HG02884 (cell line): Measurements from ENCODE around the gene ANKRD52.
A peak's percentile ranks its signal among the peaks of the same experiment; 100 is the strongest.
"Not testable (repeated sequence)": the region's sequence is repeated elsewhere in the genome, so short reads cannot be mapped to it uniquely, and the experiment has no call there.

ENCODE experiments used
- ATAC-seq: cut with Tn5 transposase; IDR thresholded peaks from one replicate; pipeline ENCODE4 v1.9.1; 2021; ENCODE audit warnings: mild to moderate bottlenecking, moderate library complexity; ENCODE audit not compliant: unreplicated experiment

ANKRD52 gene

DNA sequence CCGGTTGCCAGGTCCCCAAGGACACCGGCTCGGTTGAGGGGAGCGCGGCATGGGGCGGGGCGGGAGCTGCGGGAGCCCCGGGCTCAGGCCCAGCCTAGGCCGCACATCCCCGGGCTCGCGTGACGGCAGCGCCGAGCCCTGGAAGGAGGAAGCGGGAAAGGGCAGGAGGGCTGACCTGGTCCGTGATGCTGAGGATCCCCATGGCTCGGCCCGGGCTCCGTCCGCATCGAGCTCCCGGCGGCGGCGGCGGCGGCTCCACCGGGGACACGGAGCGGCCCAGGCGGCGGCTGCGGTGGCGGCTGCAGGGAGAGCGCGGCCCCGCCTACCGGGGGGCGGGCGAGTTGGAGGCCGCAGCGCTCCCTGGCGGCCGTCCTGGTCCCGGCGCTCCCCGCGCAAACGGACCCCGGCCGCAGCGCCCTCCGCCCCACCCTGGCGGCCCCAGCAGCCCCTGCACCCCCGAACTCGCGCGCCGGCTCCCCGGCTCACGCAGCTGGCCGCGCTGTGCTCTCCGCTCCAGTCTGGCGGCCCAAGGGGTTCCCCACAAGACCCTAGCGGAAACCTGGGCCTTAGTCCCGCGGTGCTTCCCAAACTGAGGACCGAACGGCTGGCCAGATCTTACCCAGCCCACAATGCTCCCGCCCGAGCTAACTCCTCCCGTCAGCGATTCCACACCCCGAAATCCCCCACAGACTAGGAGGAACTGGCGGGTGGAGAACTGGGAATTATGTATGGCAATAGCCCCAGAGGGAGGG lies at the start of gene ANKRD52:
TSS of gene ANKRD52 (minus strand) at position 317 of the 752 bp plus-strand sequence. CDS start at position 202, 115 bp downstream.
- ATAC-seq: peak; percentile 86

GRCh38 chr12:56307221-56307965 lies 49.2 kb upstream of the ANKRD52 start:
- no peak for ATAC-seq

- no peak for ATAC-seq
These were observed 46.8 kb upstream of the ANKRD52 start for GRCh38 chr12:56304872-56305590.

DNA sequence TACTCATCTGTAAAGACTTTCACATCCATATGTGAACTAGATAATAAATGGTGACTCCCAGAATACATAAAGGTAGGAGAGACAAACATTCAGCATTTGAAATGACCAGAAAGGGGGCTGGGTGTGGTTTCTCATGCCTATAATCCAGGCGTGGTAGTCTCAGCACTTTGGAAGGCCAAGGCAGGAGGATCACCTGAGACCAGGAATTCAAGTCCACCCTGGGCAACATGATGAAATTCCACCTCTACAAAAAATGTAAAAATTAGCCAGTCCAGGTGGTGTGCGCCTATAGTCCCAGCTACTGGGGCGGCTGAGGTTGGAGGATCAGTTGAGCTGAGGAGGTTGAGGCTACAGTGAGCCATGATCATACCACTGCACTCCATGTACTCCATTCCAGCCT lies 46.1 kb upstream of the ANKRD52 start:
- ATAC-seq: no peak

GRCh38 chr12:56300644-56301464 lies 42.7 kb upstream of the ANKRD52 start:
- no peak for ATAC-seq

GRCh38 chr12:56299853-56300643 lies 41.9 kb upstream of the ANKRD52 start, which contains the start of gene CS:
CS (minus strand) TSS chr12:56300330; CDS start chr12:56300201, 129 bp downstream.
- peak; percentile 93 for ATAC-seq

DNA sequence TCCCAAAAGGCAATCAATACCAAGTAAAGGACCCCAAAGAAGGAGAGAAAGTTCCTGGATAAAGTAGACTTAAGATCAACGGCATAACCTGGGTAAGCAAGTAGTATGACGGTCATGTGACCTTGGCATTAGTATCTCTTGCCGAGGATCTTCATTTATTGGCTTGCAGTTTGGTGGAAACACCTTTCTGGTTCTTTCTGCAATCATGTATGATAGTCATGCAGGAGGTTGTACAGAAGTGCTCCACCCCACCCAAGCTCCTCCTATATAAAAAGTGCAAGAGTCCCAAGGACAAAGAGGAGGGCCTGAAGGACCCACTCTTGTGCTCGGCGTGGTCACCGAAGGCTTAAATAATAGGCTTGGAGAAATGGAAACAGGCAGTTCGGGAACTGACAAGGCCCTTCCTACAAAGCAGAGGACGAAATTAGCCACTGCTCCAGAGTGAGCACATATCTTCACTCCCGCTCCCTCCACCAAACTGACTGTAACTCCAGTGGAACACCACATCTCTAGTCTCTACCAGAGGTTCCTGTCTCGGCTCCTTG lies 41.2 kb upstream of the ANKRD52 start:
- ATAC-seq: no peak

DNA sequence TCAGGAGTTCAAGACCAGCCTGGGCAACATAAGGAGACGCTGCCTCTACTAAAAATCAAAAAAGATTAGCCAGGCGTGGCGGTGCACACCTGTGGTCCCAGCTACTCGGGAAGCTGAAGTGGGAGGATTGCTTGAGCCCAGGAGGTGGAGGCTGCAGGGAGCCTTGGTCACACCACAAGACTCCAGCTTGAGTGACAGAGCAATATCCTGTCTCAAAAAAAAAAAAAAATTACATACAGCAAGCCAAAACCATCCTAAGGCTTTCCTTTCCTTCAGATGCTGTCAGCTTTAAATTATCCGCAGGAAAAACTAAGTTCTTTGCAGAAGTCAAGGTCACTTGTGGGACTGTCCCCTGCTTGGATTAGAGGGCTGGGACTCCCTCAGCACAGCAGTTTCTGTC lies 40.6 kb upstream of the ANKRD52 start:
- no peak for ATAC-seq

GRCh38 chr12:56297400-56297799 lies 39.2 kb upstream of the ANKRD52 start:
- no peak for ATAC-seq

- no peak for ATAC-seq
These were observed 38.1 kb upstream of the ANKRD52 start for GRCh38 chr12:56296295-56296694.

- no peak for ATAC-seq
These were observed 35.6 kb upstream of the ANKRD52 start for GRCh38 chr12:56293795-56294194.

DNA sequence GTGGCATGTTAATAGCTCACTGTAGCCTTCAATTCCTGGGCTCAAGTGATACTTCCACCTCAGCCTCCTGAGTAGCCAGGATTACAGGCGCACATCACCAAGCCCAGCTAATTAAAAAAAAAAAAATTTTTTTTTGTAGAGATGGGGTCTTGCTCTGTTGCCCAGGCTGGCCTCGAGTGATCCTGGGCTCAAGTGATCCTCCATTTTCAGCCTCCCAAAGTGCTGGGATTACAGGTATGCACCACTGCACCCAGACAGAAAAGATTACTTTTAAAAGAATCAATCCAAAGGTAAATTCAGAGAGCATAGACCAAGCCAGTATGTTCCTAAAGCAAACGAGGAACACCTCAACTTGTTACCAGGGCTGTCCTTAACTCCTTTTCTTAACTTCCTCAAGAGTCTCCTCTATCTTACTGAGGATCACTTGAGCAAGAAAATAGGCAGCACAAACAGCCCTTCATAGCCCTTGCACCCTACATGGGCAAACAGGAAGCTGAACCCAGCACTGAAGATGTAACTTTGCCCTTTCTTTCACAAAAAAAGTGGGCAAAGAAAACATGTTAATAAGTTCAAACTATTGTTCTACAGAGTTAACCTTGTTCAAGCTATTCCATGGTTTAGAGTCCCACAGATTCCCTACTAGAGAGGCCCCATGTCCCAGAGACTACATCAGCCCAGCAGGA lies 30.7 kb upstream of the ANKRD52 start:
- no peak for ATAC-seq

DNA sequence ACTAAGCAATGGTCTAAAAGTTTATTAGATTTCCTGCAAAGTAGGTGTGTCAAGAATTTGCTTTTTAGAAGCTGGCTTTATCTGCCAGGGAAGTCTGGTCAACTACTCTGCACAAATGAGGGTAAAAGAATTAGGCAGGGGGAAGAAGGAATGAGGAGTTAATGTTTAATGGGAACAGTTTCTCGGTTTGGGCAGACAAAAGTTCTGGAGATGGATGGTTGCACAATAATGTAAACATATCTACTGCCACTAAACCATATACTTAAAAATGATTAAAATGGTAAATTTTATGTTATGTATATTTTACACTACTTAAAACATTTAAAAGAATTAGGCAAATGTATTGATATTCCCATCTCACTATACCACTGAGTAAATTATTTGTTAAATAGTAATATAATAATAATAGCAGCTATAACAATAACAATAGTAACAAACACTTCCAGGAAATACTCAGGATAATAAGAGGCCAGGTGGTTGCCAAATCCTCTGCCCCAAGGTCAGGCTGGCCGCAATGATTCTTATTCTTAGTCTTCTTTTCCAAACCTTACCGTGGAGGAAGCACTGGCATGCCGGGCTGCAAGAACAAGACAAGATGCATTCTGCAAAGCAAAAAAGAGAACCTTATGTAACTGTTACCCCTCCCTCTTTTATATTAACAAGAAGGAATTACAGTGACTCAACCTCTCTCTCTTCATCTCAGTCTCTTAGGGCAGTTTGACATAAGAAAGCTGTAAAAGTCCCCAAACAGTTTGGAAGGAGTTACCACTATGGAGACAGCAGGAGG lies 28.1 kb upstream of the ANKRD52 start:
- no peak for ATAC-seq

GRCh38 chr12:56284263-56284662 lies 26.1 kb upstream of the ANKRD52 start:
- not testable (repeated sequence) for ATAC-seq

DNA sequence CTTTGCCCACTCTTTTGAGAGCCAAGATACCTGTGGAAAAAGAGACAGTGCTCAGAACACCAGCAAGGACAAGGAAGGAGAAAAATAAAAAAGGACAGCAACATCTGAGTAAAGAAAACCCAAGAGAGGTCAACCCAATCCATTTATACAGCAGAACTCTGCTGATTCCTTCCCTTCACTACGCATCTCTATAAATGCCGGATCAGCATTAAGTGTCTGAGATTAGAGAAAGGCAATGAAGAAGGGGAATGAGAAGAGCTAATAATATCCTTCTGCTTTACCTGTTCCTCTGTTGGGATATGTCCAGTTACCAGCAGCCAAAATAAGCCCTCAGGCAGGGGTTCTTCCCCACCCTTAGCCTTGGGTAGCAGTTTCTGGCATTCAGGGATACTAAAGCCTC lies 24.4 kb upstream of the ANKRD52 start:
- ATAC-seq: no peak

GRCh38 chr12:56282030-56282429 lies 23.8 kb upstream of the ANKRD52 start:
- no peak for ATAC-seq

GRCh38 chr12:56280849-56281248 lies 22.7 kb upstream of the ANKRD52 start:
- ATAC-seq: no peak

DNA sequence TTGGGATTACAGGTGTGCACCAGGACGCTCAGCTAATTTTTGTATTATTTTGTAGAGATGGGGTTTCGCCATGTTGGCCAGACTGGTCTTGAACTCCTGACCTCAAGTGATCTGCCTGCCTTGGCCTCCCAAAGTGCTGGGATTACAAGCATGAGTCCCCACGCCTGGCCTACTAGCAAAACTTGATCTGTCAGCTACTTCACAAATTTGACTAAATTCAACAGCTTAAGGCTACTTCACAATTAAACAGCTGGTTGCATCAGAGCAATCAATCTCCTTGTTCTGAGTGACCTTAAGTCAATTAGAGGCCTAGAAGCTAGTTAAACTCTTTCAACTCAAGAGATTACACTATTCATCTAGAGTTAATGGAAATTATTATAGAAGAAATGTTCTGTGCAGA lies 20.7 kb upstream of the ANKRD52 start:
- ATAC-seq: no peak
